HUES48 (cell line): ENCODE measurements around the gene OPRM1.

Experiments used
- H3K27ac ChIP-seq: one replicate; pipeline ENCODE4 v1.7.0; 2013; ENCODE audit warnings: low read depth, low read length, inconsistent platforms
- H3K27me3 ChIP-seq: 2 replicates; pipeline ENCODE4 v1.6.1; 2013; ENCODE audit warnings: mild to moderate bottlenecking, low read length; ENCODE audit not compliant: control insufficient read depth, insufficient read depth
- H3K36me3 ChIP-seq: 2 replicates; pipeline ENCODE4 v1.6.1; 2013; ENCODE audit warnings: low read length; ENCODE audit not compliant: control insufficient read depth, insufficient read depth
- H3K4me1 ChIP-seq: 2 replicates; pipeline ENCODE4 v1.6.1; 2013; ENCODE audit warnings: mild to moderate bottlenecking, low read length; ENCODE audit not compliant: control insufficient read depth, insufficient read depth
- H3K4me3 ChIP-seq: 2 replicates; pipeline ENCODE4 v1.5.1; 2013; ENCODE audit warnings: mild to moderate bottlenecking, low read depth, low read length
- H3K9ac ChIP-seq: 2 replicates; pipeline ENCODE4 v1.6.1; 2013; ENCODE audit warnings: mild to moderate bottlenecking, low read depth, low read length, moderate library complexity
- H3K9me3 ChIP-seq: 2 replicates; pipeline ENCODE4 v1.6.1; 2013; ENCODE audit warnings: low read length; ENCODE audit not compliant: control insufficient read depth, insufficient read depth

The OPRM1 gene

GRCh38 chr6:154039231-154039842 is at the start of gene OPRM1:
Gene OPRM1 (plus strand): TSS chr6:154039240. CDS start chr6:154039545, 305 bp downstream.
- peak within 1 kb of the TSS; percentile 75 for H3K4me3 ChIP-seq
- peaks cover 28% of the 10 kb centered on the region for H3K27me3 ChIP-seq
- H3K9ac ChIP-seq = no peak within 1 kb of the TSS; the same call in 1 of the 2 replicates
- no peaks in the 10 kb centered on the region for H3K36me3 ChIP-seq
- no peak within 1 kb of the TSS for H3K27ac ChIP-seq
- H3K4me1 ChIP-seq = peaks cover 8% of the 10 kb centered on the region
- H3K9me3 ChIP-seq = no peaks in the 10 kb centered on the region

- H3K27ac ChIP-seq = no peak overlapping the region
- H3K9me3 ChIP-seq = no peaks in the 10 kb centered on the region
- no peaks in the 10 kb centered on the region for H3K36me3 ChIP-seq
- H3K4me1 ChIP-seq = peaks cover 13% of the 10 kb centered on the region
- H3K4me3 ChIP-seq = no peak overlapping the region
- no peak overlapping the region for H3K9ac ChIP-seq
- H3K27me3 ChIP-seq = no peaks in the 10 kb centered on the region
Measured at GRCh38 chr6:153989989-153990388, 49.1 kb upstream of the OPRM1 start.

GRCh38 chr6:153994004-153994403 is 45.0 kb upstream of the OPRM1 start:
- Histone ChIP-seq H3K36me3 (no peaks in the 10 kb centered on the region), H3K27me3 (no peaks in the 10 kb centered on the region), H3K27ac (no peak overlapping the region), H3K9me3 (no peaks in the 10 kb centered on the region), H3K4me3 (no peak overlapping the region), H3K9ac (no peak overlapping the region), H3K4me1 (peaks cover 10% of the 10 kb centered on the region)

- Histone ChIP-seq H3K4me3 (no peak overlapping the region), H3K36me3 (no peaks in the 10 kb centered on the region), H3K27me3 (no peaks in the 10 kb centered on the region), H3K27ac (no peak overlapping the region), H3K9me3 (no peaks in the 10 kb centered on the region), H3K4me1 (peaks cover 10% of the 10 kb centered on the region), H3K9ac (no peak overlapping the region)
Measured at GRCh38 chr6:153994811-153995210, 44.2 kb upstream of the OPRM1 start.

GRCh38 chr6:153997221-153997620 is 41.8 kb upstream of the OPRM1 start:
- Histone ChIP-seq H3K36me3 (no peaks in the 10 kb centered on the region), H3K4me1 (peaks cover 10% of the 10 kb centered on the region), H3K9ac (no peak overlapping the region), H3K27ac (no peak overlapping the region), H3K9me3 (no peaks in the 10 kb centered on the region), H3K27me3 (no peaks in the 10 kb centered on the region), H3K4me3 (no peak overlapping the region)

GRCh38 chr6:154001494-154002285 is 37.4 kb upstream of the OPRM1 start:
- no peak overlapping the region for H3K4me3 ChIP-seq
- H3K9ac ChIP-seq = no peak overlapping the region

GRCh38 chr6:154002894-154003293 is 36.1 kb upstream of the OPRM1 start:
- H3K9me3 ChIP-seq = no peaks in the 10 kb centered on the region; the same call in 1 of the 2 replicates
- H3K4me1 ChIP-seq = no peaks in the 10 kb centered on the region
- H3K27me3 ChIP-seq = no peaks in the 10 kb centered on the region
- no peak overlapping the region for H3K4me3 ChIP-seq
- H3K27ac ChIP-seq = no peak overlapping the region
- no peak overlapping the region for H3K9ac ChIP-seq
- no peaks in the 10 kb centered on the region for H3K36me3 ChIP-seq

More at GRCh38 chr6:154001494-154002285, 37.4 kb upstream of the OPRM1 start:
- Histone ChIP-seq H3K9me3 (no peaks in the 10 kb centered on the region; the same call in 1 of the 2 replicates), H3K27me3 (no peaks in the 10 kb centered on the region), H3K27ac (no peak overlapping the region), H3K4me1 (no peaks in the 10 kb centered on the region), H3K36me3 (no peaks in the 10 kb centered on the region)

GRCh38 chr6:154010371-154010770 is 28.7 kb upstream of the OPRM1 start:
- H3K9ac ChIP-seq = no peak overlapping the region
- H3K4me1 ChIP-seq = no peaks in the 10 kb centered on the region
- H3K36me3 ChIP-seq = no peaks in the 10 kb centered on the region
- no peak overlapping the region for H3K4me3 ChIP-seq
- H3K9me3 ChIP-seq = no peaks in the 10 kb centered on the region
- no peaks in the 10 kb centered on the region for H3K27me3 ChIP-seq
- no peak overlapping the region for H3K27ac ChIP-seq

GRCh38 chr6:154012852-154013251 is 26.2 kb upstream of the OPRM1 start:
- no peaks in the 10 kb centered on the region for H3K36me3 ChIP-seq
- no peaks in the 10 kb centered on the region for H3K4me1 ChIP-seq
- H3K9ac ChIP-seq = no peak overlapping the region
- no peak overlapping the region for H3K27ac ChIP-seq
- no peaks in the 10 kb centered on the region for H3K27me3 ChIP-seq
- H3K9me3 ChIP-seq = no peaks in the 10 kb centered on the region
- H3K4me3 ChIP-seq = no peak overlapping the region

GRCh38 chr6:154017786-154018185 is 21.3 kb upstream of the OPRM1 start:
- Histone ChIP-seq H3K27me3 (no peaks in the 10 kb centered on the region), H3K9ac (no peak overlapping the region), H3K27ac (no peak overlapping the region), H3K4me3 (no peak overlapping the region), H3K9me3 (no peaks in the 10 kb centered on the region), H3K36me3 (no peaks in the 10 kb centered on the region), H3K4me1 (no peaks in the 10 kb centered on the region)

- no peak overlapping the region for H3K9ac ChIP-seq
- no peak overlapping the region for H3K4me3 ChIP-seq
- no peak overlapping the region for H3K27ac ChIP-seq
- no peaks in the 10 kb centered on the region for H3K27me3 ChIP-seq
- no peaks in the 10 kb centered on the region for H3K36me3 ChIP-seq
- H3K9me3 ChIP-seq = no peaks in the 10 kb centered on the region
- no peaks in the 10 kb centered on the region for H3K4me1 ChIP-seq
Measured at GRCh38 chr6:154030646-154031045, 8.4 kb upstream of the OPRM1 start.
